Measurements from ENCODE around the gene CCT7.

DNA sequence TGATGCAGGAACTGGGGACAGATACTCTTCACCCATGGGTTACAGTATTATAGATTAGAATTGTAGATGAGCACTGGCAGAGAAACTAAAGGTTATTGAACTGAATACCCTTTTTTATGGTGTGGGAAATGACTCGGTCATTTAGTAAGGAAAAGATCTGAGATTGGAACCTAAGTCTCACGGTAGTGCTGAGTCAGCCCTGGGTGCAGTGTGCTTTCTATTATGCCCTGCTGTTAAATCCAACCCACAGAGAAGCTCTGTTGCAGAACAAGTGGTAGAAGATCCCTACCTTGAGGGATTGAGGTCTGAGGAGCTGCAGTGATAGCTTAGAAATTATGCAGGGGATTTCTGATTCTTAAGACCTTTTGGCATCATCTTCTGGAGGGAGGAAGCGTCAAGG, 12.7 kb downstream of the CCT7 start:
- TF ChIP-seq, protein P1, sequence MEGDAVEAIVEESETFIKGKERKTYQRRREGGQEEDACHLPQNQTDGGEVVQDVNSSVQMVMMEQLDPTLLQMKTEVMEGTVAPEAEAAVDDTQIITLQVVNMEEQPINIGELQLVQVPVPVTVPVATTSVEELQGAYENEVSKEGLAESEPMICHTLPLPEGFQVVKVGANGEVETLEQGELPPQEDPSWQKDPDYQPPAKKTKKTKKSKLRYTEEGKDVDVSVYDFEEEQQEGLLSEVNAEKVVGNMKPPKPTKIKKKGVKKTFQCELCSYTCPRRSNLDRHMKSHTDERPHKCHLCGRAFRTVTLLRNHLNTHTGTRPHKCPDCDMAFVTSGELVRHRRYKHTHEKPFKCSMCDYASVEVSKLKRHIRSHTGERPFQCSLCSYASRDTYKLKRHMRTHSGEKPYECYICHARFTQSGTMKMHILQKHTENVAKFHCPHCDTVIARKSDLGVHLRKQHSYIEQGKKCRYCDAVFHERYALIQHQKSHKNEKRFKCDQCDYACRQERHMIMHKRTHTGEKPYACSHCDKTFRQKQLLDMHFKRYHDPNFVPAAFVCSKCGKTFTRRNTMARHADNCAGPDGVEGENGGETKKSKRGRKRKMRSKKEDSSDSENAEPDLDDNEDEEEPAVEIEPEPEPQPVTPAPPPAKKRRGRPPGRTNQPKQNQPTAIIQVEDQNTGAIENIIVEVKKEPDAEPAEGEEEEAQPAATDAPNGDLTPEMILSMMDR (IDR thresholded peaks at IDR 0.05; ENCODE audit: extremely low read depth in 1 of 2, insufficient read depth in 1 of 2, low read depth in 1 of 2, low read length in 2 of 2): no peak
- TF ChIP-seq, protein P2, sequence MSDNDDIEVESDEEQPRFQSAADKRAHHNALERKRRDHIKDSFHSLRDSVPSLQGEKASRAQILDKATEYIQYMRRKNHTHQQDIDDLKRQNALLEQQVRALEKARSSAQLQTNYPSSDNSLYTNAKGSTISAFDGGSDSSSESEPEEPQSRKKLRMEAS (IDR thresholded peaks at IDR 0.05; ENCODE audit: insufficient read depth, insufficient read length): no peak
- TF ChIP-seq EZH2 (IDR thresholded peaks at IDR 0.05; ENCODE audit: borderline replicate concordance, low read depth, low read length, severe bottlenecking) (no peak), POLR2AphosphoS5 (IDR thresholded peaks at IDR 0.05; ENCODE audit: insufficient read depth, low read depth, low read length) (no peak), MYC (IDR thresholded peaks at IDR 0.05; ENCODE audit: low read depth, low read length) (no peak)

All from endothelial cell of umbilical vein (primary cell).